ENCODE measurements around the gene OSBPL7. TPM values are rescaled to one million over a fixed set of nuclear protein-coding genes. Genes with fewer than 3 reads are reported as not detected.

Gene OSBPL7
- polyA plus RNA-seq, 1 donor (not counting 4 experiments of a cell fraction or from before 2014, with no cell fraction given), result 1.9 TPM

DNA sequence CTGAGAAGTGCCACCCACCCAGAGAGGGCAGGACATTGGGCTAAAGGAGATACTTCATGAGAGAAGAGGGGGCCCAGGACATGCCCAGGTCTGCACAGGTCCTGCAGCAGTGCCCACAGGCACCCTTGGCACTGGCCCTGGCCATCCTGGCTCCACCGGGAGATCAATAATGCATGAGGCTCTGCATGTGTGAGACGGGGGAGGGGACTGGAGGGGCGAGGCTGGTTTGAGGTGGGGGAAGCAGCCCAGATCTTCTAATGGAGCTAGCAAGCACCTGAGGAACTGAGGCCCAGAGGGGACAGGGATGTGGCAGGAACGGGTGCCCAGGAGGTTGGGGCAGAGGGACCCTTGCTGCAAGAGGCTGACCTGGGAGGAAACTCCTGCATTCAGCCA lies 567 bp downstream of the OSBPL7 start:
- Histone ChIP-seq H3K4me2 (ENCODE audit: control insufficient read depth, extremely low read depth, insufficient read depth, low read depth, low read length) (peak overlapping the region; percentile 67), H3K9ac (ENCODE audit: control insufficient read depth, extremely low read depth, insufficient read depth, low read length) (peak overlapping the region; percentile 23)
- FAIRE-seq, result no peak

DNA sequence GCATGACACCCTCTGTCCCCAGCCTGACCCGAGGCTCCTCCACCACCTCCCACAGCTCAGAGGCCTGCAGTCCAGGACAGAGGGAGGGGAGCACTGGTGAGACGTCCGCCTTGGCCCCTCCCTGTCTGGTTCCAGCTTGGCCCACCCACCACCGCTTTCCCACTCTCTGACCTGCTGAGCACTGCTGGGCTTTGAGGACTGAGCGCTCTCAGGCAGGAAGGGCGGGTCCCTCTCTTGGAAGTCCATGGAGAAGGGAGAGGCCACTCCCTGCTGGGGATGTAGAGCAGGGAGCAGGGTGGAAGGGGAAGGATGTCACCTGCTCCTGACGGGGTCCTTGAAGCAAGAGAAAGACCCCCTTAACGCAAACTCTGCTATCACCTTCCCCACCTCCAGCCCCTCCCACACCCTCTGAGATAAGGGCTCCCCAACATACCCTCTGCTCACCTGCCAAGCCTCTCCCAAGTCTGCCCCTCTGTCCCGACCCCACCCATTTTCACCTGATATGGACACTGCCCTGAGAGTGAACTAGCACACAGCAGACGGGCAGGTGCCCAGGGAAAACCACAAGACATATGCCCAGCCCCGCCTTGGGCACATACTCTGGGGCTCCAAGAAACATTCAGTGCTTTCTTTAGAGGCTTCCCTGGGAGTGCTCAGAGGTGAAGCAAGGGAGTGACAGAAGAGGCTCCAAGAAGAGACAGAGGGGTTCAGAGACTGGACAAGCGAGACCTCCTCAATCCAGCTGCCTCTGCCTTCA lies 1.4 kb downstream of the OSBPL7 start:
- Histone ChIP-seq H3K4me3 (ENCODE audit: control insufficient read depth in 2 of 3, extremely low read depth in 1 of 3, insufficient read depth in 2 of 3, low read depth in 1 of 3, low read length in 3 of 3) (no peak overlapping the region), H3K79me2 (ENCODE audit: control insufficient read depth, insufficient read depth, low read length) (no peaks in the 10 kb centered on the region)
- dilution Hi-C loops (cut with MboI; ENCODE audit: extremely low pct_ligation_motif_present, low sequenced_read_pairs), result no loop called here

More for the DNA sequence above, 567 bp downstream of the OSBPL7 start:
- dilution Hi-C loops (cut with MboI; ENCODE audit: extremely low pct_ligation_motif_present, low sequenced_read_pairs), result no loop called here
- no peaks in the 10 kb centered on the region for H3K9me1 ChIP-seq (ENCODE audit: control insufficient read depth, extremely low read depth, insufficient read depth, low read length)
- no peaks in the 10 kb centered on the region for H3K79me2 ChIP-seq (ENCODE audit: control insufficient read depth, insufficient read depth, low read length)
- H4K20me1 ChIP-seq (ENCODE audit: control insufficient read depth, extremely low read depth, insufficient read depth, low read length), result no peaks in the 10 kb centered on the region
- no peaks in the 10 kb centered on the region for H3K27me3 ChIP-seq (ENCODE audit: control insufficient read depth, extremely low read depth, insufficient read depth, low read length)
- H2AFZ ChIP-seq (ENCODE audit: control insufficient read depth, low read length), result no peak overlapping the region
- H3K27ac ChIP-seq (ENCODE audit: control insufficient read depth, insufficient read depth, low read length), result no peak overlapping the region
- peaks cover 15% of the 10 kb centered on the region for H3K4me1 ChIP-seq (ENCODE audit: control insufficient read depth, extremely low read depth, insufficient read depth, low read length)
- peak overlapping the region; percentile 17 to 64 (median 41) for H3K4me3 ChIP-seq (ENCODE audit: control insufficient read depth in 2 of 3, extremely low read depth in 1 of 3, insufficient read depth in 2 of 3, low read depth in 1 of 3, low read length in 3 of 3)
- peaks cover 8 to 13% of the 10 kb centered on the region in 2 experiments for H3K36me3 ChIP-seq (ENCODE audit: control insufficient read depth in 2 of 2, extremely low read depth in 1 of 2, insufficient read depth in 2 of 2, low read length in 2 of 2)
- DNase-seq (ENCODE audit: low read depth, low spot score), result no peak
- no peaks in the 10 kb centered on the region for H3K9me3 ChIP-seq (ENCODE audit: control insufficient read depth, low read depth, low read length)
- TF ChIP-seq, protein P1, sequence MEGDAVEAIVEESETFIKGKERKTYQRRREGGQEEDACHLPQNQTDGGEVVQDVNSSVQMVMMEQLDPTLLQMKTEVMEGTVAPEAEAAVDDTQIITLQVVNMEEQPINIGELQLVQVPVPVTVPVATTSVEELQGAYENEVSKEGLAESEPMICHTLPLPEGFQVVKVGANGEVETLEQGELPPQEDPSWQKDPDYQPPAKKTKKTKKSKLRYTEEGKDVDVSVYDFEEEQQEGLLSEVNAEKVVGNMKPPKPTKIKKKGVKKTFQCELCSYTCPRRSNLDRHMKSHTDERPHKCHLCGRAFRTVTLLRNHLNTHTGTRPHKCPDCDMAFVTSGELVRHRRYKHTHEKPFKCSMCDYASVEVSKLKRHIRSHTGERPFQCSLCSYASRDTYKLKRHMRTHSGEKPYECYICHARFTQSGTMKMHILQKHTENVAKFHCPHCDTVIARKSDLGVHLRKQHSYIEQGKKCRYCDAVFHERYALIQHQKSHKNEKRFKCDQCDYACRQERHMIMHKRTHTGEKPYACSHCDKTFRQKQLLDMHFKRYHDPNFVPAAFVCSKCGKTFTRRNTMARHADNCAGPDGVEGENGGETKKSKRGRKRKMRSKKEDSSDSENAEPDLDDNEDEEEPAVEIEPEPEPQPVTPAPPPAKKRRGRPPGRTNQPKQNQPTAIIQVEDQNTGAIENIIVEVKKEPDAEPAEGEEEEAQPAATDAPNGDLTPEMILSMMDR (optimal IDR thresholded peaks at IDR 0.05 in 1 of 3, IDR thresholded peaks at IDR 0.05 in 1 of 3, conservative IDR thresholded peaks at IDR 0.05 in 1 of 3; ENCODE audit: extremely low read depth in 1 of 3, insufficient read depth in 2 of 3, low read length in 3 of 3), result no peak
- TF ChIP-seq EZH2 (IDR thresholded peaks at IDR 0.05; ENCODE audit: low read length), result no peak

More for the DNA sequence above, 1.4 kb downstream of the OSBPL7 start:
- H3K27ac ChIP-seq (ENCODE audit: control insufficient read depth, insufficient read depth, low read length), result no peak overlapping the region
- FAIRE-seq, result no peak
- H3K27me3 ChIP-seq (ENCODE audit: control insufficient read depth, extremely low read depth, insufficient read depth, low read length), result no peaks in the 10 kb centered on the region
- no peak overlapping the region for H3K4me2 ChIP-seq (ENCODE audit: control insufficient read depth, extremely low read depth, insufficient read depth, low read depth, low read length)
- H4K20me1 ChIP-seq (ENCODE audit: control insufficient read depth, extremely low read depth, insufficient read depth, low read length), result no peaks in the 10 kb centered on the region
- H3K4me1 ChIP-seq (ENCODE audit: control insufficient read depth, extremely low read depth, insufficient read depth, low read length), result peaks cover 15% of the 10 kb centered on the region
- H3K36me3 ChIP-seq (ENCODE audit: control insufficient read depth in 2 of 2, extremely low read depth in 1 of 2, insufficient read depth in 2 of 2, low read length in 2 of 2), result peaks cover 7 to 11% of the 10 kb centered on the region in 2 experiments
- no peak for DNase-seq (ENCODE audit: low read depth, low spot score)
- no peaks in the 10 kb centered on the region for H3K9me1 ChIP-seq (ENCODE audit: control insufficient read depth, extremely low read depth, insufficient read depth, low read length)
- TF ChIP-seq, protein P1 (optimal IDR thresholded peaks at IDR 0.05 in 1 of 3, IDR thresholded peaks at IDR 0.05 in 1 of 3, conservative IDR thresholded peaks at IDR 0.05 in 1 of 3; ENCODE audit: extremely low read depth in 1 of 3, insufficient read depth in 2 of 3, low read length in 3 of 3), result no peak
- TF ChIP-seq EZH2 (IDR thresholded peaks at IDR 0.05; ENCODE audit: low read length), result no peak
- no peaks in the 10 kb centered on the region for H3K9me3 ChIP-seq (ENCODE audit: control insufficient read depth, low read depth, low read length)
- H2AFZ ChIP-seq (ENCODE audit: control insufficient read depth, low read length), result no peak overlapping the region
- no peak overlapping the region for H3K9ac ChIP-seq (ENCODE audit: control insufficient read depth, extremely low read depth, insufficient read depth, low read length)

Measured in keratinocyte (primary cell).